ENCODE results near the gene INSM1.

The INSM1 gene

GRCh38 chr20:20360464-20360863, 7.4 kb upstream of the INSM1 start:
- H3K4me1 ChIP-seq (ENCODE audit: control insufficient read depth in 1 of 2, insufficient read depth in 2 of 2, low read length in 2 of 2): peaks cover 0 to 2% of the 10 kb centered on the region in 2 experiments
- H3K27ac ChIP-seq (ENCODE audit: low read depth, low read length): no peak overlapping the region
- no peak overlapping the region for H2BK12ac ChIP-seq (ENCODE audit: low read length)
- no peak overlapping the region for H3K4me3 ChIP-seq (ENCODE audit: low read depth, low read length)
- peaks cover 13% of the 10 kb centered on the region for H3K9me3 ChIP-seq (ENCODE audit: insufficient read depth, low read depth, low read length)
- no peak overlapping the region for H2BK5ac ChIP-seq (ENCODE audit: low read depth, low read length, poor library complexity)
- H3K18ac ChIP-seq (ENCODE audit: low read length): no peak overlapping the region
- no peak overlapping the region for H2AFZ ChIP-seq (ENCODE audit: insufficient read depth, low read length, poor library complexity)
- H4K8ac ChIP-seq (ENCODE audit: low read depth, low read length): no peak overlapping the region
- no peak overlapping the region for H2AK5ac ChIP-seq (ENCODE audit: low read length)
- H3K14ac ChIP-seq (ENCODE audit: low read length): no peak overlapping the region
- no peak overlapping the region for H3K4me2 ChIP-seq (ENCODE audit: low read length)
- DNase-seq: peak; percentile 25 to 74
- no peak overlapping the region for H3K4ac ChIP-seq (ENCODE audit: low read depth, low read length)
- no peak overlapping the region for H4K12ac ChIP-seq (ENCODE audit: low read depth, low read length)
- no peak overlapping the region for H3K23ac ChIP-seq (ENCODE audit: low read length)
- H2BK120ac ChIP-seq (ENCODE audit: insufficient read depth, low read length, poor library complexity): no peak overlapping the region
- H3K79me2 ChIP-seq (ENCODE audit: control insufficient read depth, insufficient read depth, low read length, poor library complexity): no peaks in the 10 kb centered on the region
- H3K9ac ChIP-seq (ENCODE audit: low read length): no peak overlapping the region
- H4K91ac ChIP-seq (ENCODE audit: low read depth, low read length): no peak overlapping the region
- WGBS (ENCODE audit: extremely low coverage, insufficient coverage, insufficient read length): no CpG with 5 or more reads among the region's 6 CpGs
- no peaks in the 10 kb centered on the region for H3K79me1 ChIP-seq (ENCODE audit: low read length)
- peaks cover 38% of the 10 kb centered on the region for H3K27me3 ChIP-seq (ENCODE audit: insufficient read depth, low read length)
- no peaks in the 10 kb centered on the region for H3K36me3 ChIP-seq (ENCODE audit: control insufficient read depth in 1 of 2, insufficient read depth in 2 of 2, low read length in 2 of 2)

- no peak overlapping the region for H3K4ac ChIP-seq (ENCODE audit: low read depth, low read length)
- H4K8ac ChIP-seq (ENCODE audit: low read depth, low read length): no peak overlapping the region
- H4K91ac ChIP-seq (ENCODE audit: low read depth, low read length): no peak overlapping the region
- no peak overlapping the region for H2BK5ac ChIP-seq (ENCODE audit: low read depth, low read length, poor library complexity)
- H3K4me3 ChIP-seq (ENCODE audit: low read depth, low read length): no peak overlapping the region
- H3K4me2 ChIP-seq (ENCODE audit: low read length): no peak overlapping the region
- no peak overlapping the region for H2BK120ac ChIP-seq (ENCODE audit: insufficient read depth, low read length, poor library complexity)
- no peak overlapping the region for H4K12ac ChIP-seq (ENCODE audit: low read depth, low read length)
- peaks cover 59% of the 10 kb centered on the region for H3K27me3 ChIP-seq (ENCODE audit: insufficient read depth, low read length)
- no peaks in the 10 kb centered on the region for H3K79me1 ChIP-seq (ENCODE audit: low read length)
- no CpG with 5 or more reads among the region's 17 CpGs for WGBS (ENCODE audit: extremely low coverage, insufficient coverage, insufficient read length)
- H3K36me3 ChIP-seq (ENCODE audit: control insufficient read depth in 1 of 2, insufficient read depth in 2 of 2, low read length in 2 of 2): no peaks in the 10 kb centered on the region
- no peak overlapping the region for H2AFZ ChIP-seq (ENCODE audit: insufficient read depth, low read length, poor library complexity)
- peaks cover 1 to 3% of the 10 kb centered on the region in 2 experiments for H3K4me1 ChIP-seq (ENCODE audit: control insufficient read depth in 1 of 2, insufficient read depth in 2 of 2, low read length in 2 of 2)
- H3K9me3 ChIP-seq (ENCODE audit: insufficient read depth, low read depth, low read length): peaks cover 4% of the 10 kb centered on the region
- H3K9ac ChIP-seq (ENCODE audit: low read length): no peak overlapping the region
- H3K27ac ChIP-seq (ENCODE audit: low read depth, low read length): no peak overlapping the region
- no peak overlapping the region for H3K23ac ChIP-seq (ENCODE audit: low read length)
- H2BK12ac ChIP-seq (ENCODE audit: low read length): no peak overlapping the region
- no peak for DNase-seq
- no peaks in the 10 kb centered on the region for H3K79me2 ChIP-seq (ENCODE audit: control insufficient read depth, insufficient read depth, low read length, poor library complexity)
- no peak overlapping the region for H3K18ac ChIP-seq (ENCODE audit: low read length)
- no peak overlapping the region for H2AK5ac ChIP-seq (ENCODE audit: low read length)
- no peak overlapping the region for H3K14ac ChIP-seq (ENCODE audit: low read length)
Observed at GRCh38 chr20:20362774-20363433, 5.0 kb upstream of the INSM1 start.

GRCh38 chr20:20363434-20363798, 4.5 kb upstream of the INSM1 start:
- H2AFZ ChIP-seq (ENCODE audit: insufficient read depth, low read length, poor library complexity): no peak overlapping the region
- H3K79me2 ChIP-seq (ENCODE audit: control insufficient read depth, insufficient read depth, low read length, poor library complexity): no peaks in the 10 kb centered on the region
- no peak overlapping the region for H3K23ac ChIP-seq (ENCODE audit: low read length)
- H3K14ac ChIP-seq (ENCODE audit: low read length): no peak overlapping the region
- H4K12ac ChIP-seq (ENCODE audit: low read depth, low read length): no peak overlapping the region
- no peaks in the 10 kb centered on the region for H3K36me3 ChIP-seq (ENCODE audit: control insufficient read depth in 1 of 2, insufficient read depth in 2 of 2, low read length in 2 of 2)
- H3K4me3 ChIP-seq (ENCODE audit: low read depth, low read length): no peak overlapping the region
- H3K4me1 ChIP-seq (ENCODE audit: control insufficient read depth in 1 of 2, insufficient read depth in 2 of 2, low read length in 2 of 2): peaks cover 6 to 7% of the 10 kb centered on the region in 2 experiments
- no peak overlapping the region for H2BK12ac ChIP-seq (ENCODE audit: low read length)
- no peak overlapping the region for H3K9ac ChIP-seq (ENCODE audit: low read length)
- no CpG with 5 or more reads among the region's 15 CpGs for WGBS (ENCODE audit: extremely low coverage, insufficient coverage, insufficient read length)
- no peak overlapping the region for H3K18ac ChIP-seq (ENCODE audit: low read length)
- DNase-seq: no peak
- H2AK5ac ChIP-seq (ENCODE audit: low read length): no peak overlapping the region
- H3K4me2 ChIP-seq (ENCODE audit: low read length): no peak overlapping the region
- H3K4ac ChIP-seq (ENCODE audit: low read depth, low read length): no peak overlapping the region
- no peaks in the 10 kb centered on the region for H3K79me1 ChIP-seq (ENCODE audit: low read length)
- H2BK5ac ChIP-seq (ENCODE audit: low read depth, low read length, poor library complexity): no peak overlapping the region
- no peak overlapping the region for H3K27ac ChIP-seq (ENCODE audit: low read depth, low read length)
- H2BK120ac ChIP-seq (ENCODE audit: insufficient read depth, low read length, poor library complexity): no peak overlapping the region
- H3K27me3 ChIP-seq (ENCODE audit: insufficient read depth, low read length): peaks cover 64% of the 10 kb centered on the region
- peaks cover 3% of the 10 kb centered on the region for H3K9me3 ChIP-seq (ENCODE audit: insufficient read depth, low read depth, low read length)
- no peak overlapping the region for H4K8ac ChIP-seq (ENCODE audit: low read depth, low read length)
- no peak overlapping the region for H4K91ac ChIP-seq (ENCODE audit: low read depth, low read length)

GRCh38 chr20:20363799-20364592, 3.9 kb upstream of the INSM1 start:
- no peak overlapping the region for H3K9ac ChIP-seq (ENCODE audit: low read length)
- no CpG with 5 or more reads among the region's 70 CpGs for WGBS (ENCODE audit: extremely low coverage, insufficient coverage, insufficient read length)
- no peak overlapping the region for H2BK120ac ChIP-seq (ENCODE audit: insufficient read depth, low read length, poor library complexity)
- no peak overlapping the region for H4K91ac ChIP-seq (ENCODE audit: low read depth, low read length)
- peaks cover 70% of the 10 kb centered on the region for H3K27me3 ChIP-seq (ENCODE audit: insufficient read depth, low read length)
- no peak overlapping the region for H3K4ac ChIP-seq (ENCODE audit: low read depth, low read length)
- no peak overlapping the region for H2AK5ac ChIP-seq (ENCODE audit: low read length)
- H3K4me3 ChIP-seq (ENCODE audit: low read depth, low read length): no peak overlapping the region
- H4K8ac ChIP-seq (ENCODE audit: low read depth, low read length): no peak overlapping the region
- H3K36me3 ChIP-seq (ENCODE audit: control insufficient read depth in 1 of 2, insufficient read depth in 2 of 2, low read length in 2 of 2): no peaks in the 10 kb centered on the region
- H3K27ac ChIP-seq (ENCODE audit: low read depth, low read length): no peak overlapping the region
- no peak overlapping the region for H3K18ac ChIP-seq (ENCODE audit: low read length)
- no peak overlapping the region for H3K23ac ChIP-seq (ENCODE audit: low read length)
- no peak for DNase-seq
- H3K9me3 ChIP-seq (ENCODE audit: insufficient read depth, low read depth, low read length): peaks cover 5% of the 10 kb centered on the region
- no peak overlapping the region for H2BK12ac ChIP-seq (ENCODE audit: low read length)
- peaks cover 11 to 12% of the 10 kb centered on the region in 2 experiments for H3K4me1 ChIP-seq (ENCODE audit: control insufficient read depth in 1 of 2, insufficient read depth in 2 of 2, low read length in 2 of 2)
- no peak overlapping the region for H2AFZ ChIP-seq (ENCODE audit: insufficient read depth, low read length, poor library complexity)
- H4K12ac ChIP-seq (ENCODE audit: low read depth, low read length): no peak overlapping the region
- H3K79me1 ChIP-seq (ENCODE audit: low read length): no peaks in the 10 kb centered on the region
- no peaks in the 10 kb centered on the region for H3K79me2 ChIP-seq (ENCODE audit: control insufficient read depth, insufficient read depth, low read length, poor library complexity)
- no peak overlapping the region for H3K14ac ChIP-seq (ENCODE audit: low read length)
- H3K4me2 ChIP-seq (ENCODE audit: low read length): peak overlapping the region; percentile 10
- H2BK5ac ChIP-seq (ENCODE audit: low read depth, low read length, poor library complexity): no peak overlapping the region
